Duodenal mucosa (tissue), 2 donors: ENCODE data around the gene YPEL4.
A peak's percentile ranks its signal among the peaks of the same experiment; 100 is the strongest.

Experiments used
- H3K27ac ChIP-seq: one replicate; pipeline ENCODE4 v1.7.0; 2013; ENCODE audit warnings: low read depth, low read length
- H3K27me3 ChIP-seq, 2 donors: one replicate each; pipeline ENCODE4 v1.7.0; 2013; ENCODE audit warnings: low read length in 2 of 2, control low read depth in 1 of 2; ENCODE audit not compliant: insufficient read depth in 2 of 2, control insufficient read depth in 1 of 2
- H3K36me3 ChIP-seq, 2 donors: one replicate each; pipeline ENCODE4 v1.7.0; 2013; ENCODE audit warnings: low read length in 2 of 2, control low read depth in 1 of 2; ENCODE audit not compliant: insufficient read depth in 2 of 2, control insufficient read depth in 1 of 2
- H3K4me1 ChIP-seq, 2 donors: one replicate each; pipeline ENCODE4 v1.7.0; 2013; ENCODE audit warnings: low read length in 2 of 2, control low read depth in 1 of 2; ENCODE audit not compliant: insufficient read depth in 2 of 2, control insufficient read depth in 1 of 2
- H3K4me3 ChIP-seq, 2 donors: one replicate each; pipeline ENCODE4 v1.7.0; 2013; ENCODE audit warnings: low read length in 2 of 2, low read depth in 1 of 2
- H3K9ac ChIP-seq, 2 donors: one replicate each; pipeline ENCODE4 v1.7.0; 2013; ENCODE audit warnings: low read length in 2 of 2, low read depth in 1 of 2
- H3K9me3 ChIP-seq, 2 donors: one replicate each; pipeline ENCODE4 v1.7.0; 2013; ENCODE audit warnings: low read length in 2 of 2, control low read depth in 1 of 2; ENCODE audit not compliant: control insufficient read depth in 1 of 2

The YPEL4 gene

GRCh38 chr11:57667736-57668433 is 18.2 kb upstream of the YPEL4 start, which contains the start of gene ZDHHC5:
ZDHHC5 (plus strand) TSS chr11:57668114; CDS start chr11:57673091, 4,977 bp downstream.
- H3K9me3 ChIP-seq, result no peaks in the 10 kb centered on the region
- H3K4me3 ChIP-seq, result peak within 1 kb of the TSS; percentile 94 to 99
- peak within 1 kb of the TSS; percentile 99 for H3K27ac ChIP-seq
- peaks cover 8 to 11% of the 10 kb centered on the region in 2 donors for H3K36me3 ChIP-seq
- peaks cover 17 to 18% of the 10 kb centered on the region in 2 donors for H3K4me1 ChIP-seq
- H3K27me3 ChIP-seq, result no peaks in the 10 kb centered on the region
- peak within 1 kb of the TSS; percentile 92 to 98 for H3K9ac ChIP-seq

- no peaks in the 10 kb centered on the region for H3K27me3 ChIP-seq
- H3K4me1 ChIP-seq, result peaks cover 17 to 18% of the 10 kb centered on the region in 2 donors
- H3K36me3 ChIP-seq, result peaks cover 1 to 9% of the 10 kb centered on the region in 2 donors
- peak overlapping the region; percentile 99 for H3K27ac ChIP-seq
- H3K9ac ChIP-seq, result peak overlapping the region; percentile 84 to 98
- no peaks in the 10 kb centered on the region for H3K9me3 ChIP-seq
- H3K4me3 ChIP-seq, result peak overlapping the region; percentile 94 to 99
Observed at GRCh38 chr11:57667117-57667735, 17.5 kb upstream of the YPEL4 start.

GRCh38 chr11:57663975-57664374 is 14.3 kb upstream of the YPEL4 start:
- Histone ChIP-seq H3K36me3 (peaks cover 13 to 31% of the 10 kb centered on the region in 2 donors), H3K9ac (no peak overlapping the region), H3K27ac (no peak overlapping the region), H3K4me1 (peaks cover 8 to 10% of the 10 kb centered on the region in 2 donors), H3K4me3 (no peak overlapping the region), H3K27me3 (no peaks in the 10 kb centered on the region), H3K9me3 (no peaks in the 10 kb centered on the region)

- no peak overlapping the region for H3K9ac ChIP-seq
- no peak overlapping the region for H3K27ac ChIP-seq
- peaks cover 13 to 31% of the 10 kb centered on the region in 2 donors for H3K36me3 ChIP-seq
- H3K27me3 ChIP-seq, result no peaks in the 10 kb centered on the region
- peaks cover 9 to 16% of the 10 kb centered on the region in 2 donors for H3K4me1 ChIP-seq
- no peaks in the 10 kb centered on the region for H3K9me3 ChIP-seq
- no peak overlapping the region for H3K4me3 ChIP-seq
Observed at GRCh38 chr11:57662893-57663292, 13.2 kb upstream of the YPEL4 start.

GRCh38 chr11:57659669-57660068 is 10.0 kb upstream of the YPEL4 start:
- H3K4me3 ChIP-seq, result no peak overlapping the region
- no peak overlapping the region for H3K27ac ChIP-seq
- no peaks in the 10 kb centered on the region for H3K9me3 ChIP-seq
- no peak overlapping the region for H3K9ac ChIP-seq
- no peaks in the 10 kb centered on the region for H3K27me3 ChIP-seq
- peaks cover 13 to 31% of the 10 kb centered on the region in 2 donors for H3K36me3 ChIP-seq
- peaks cover 8 to 18% of the 10 kb centered on the region in 2 donors for H3K4me1 ChIP-seq

GRCh38 chr11:57658023-57658361 is 8.3 kb upstream of the YPEL4 start:
- H3K9me3 ChIP-seq, result no peaks in the 10 kb centered on the region
- no peaks in the 10 kb centered on the region for H3K27me3 ChIP-seq
- H3K9ac ChIP-seq, result peak overlapping the region; percentile 60 to 71
- H3K4me1 ChIP-seq, result peaks cover 8 to 18% of the 10 kb centered on the region in 2 donors
- peaks cover 13 to 31% of the 10 kb centered on the region in 2 donors for H3K36me3 ChIP-seq
- H3K4me3 ChIP-seq, result peak overlapping the region; percentile 96
- H3K27ac ChIP-seq, result no peak overlapping the region

- peak within 1 kb of the TSS; percentile 76 to 95 for H3K9ac ChIP-seq
- peaks cover 8 to 18% of the 10 kb centered on the region in 2 donors for H3K4me1 ChIP-seq
- H3K27me3 ChIP-seq, result no peaks in the 10 kb centered on the region
- H3K9me3 ChIP-seq, result no peaks in the 10 kb centered on the region
- peak within 1 kb of the TSS; percentile 96 for H3K4me3 ChIP-seq
- peak within 1 kb of the TSS; percentile 81 for H3K27ac ChIP-seq
- peaks cover 13 to 28% of the 10 kb centered on the region in 2 donors for H3K36me3 ChIP-seq
Observed at GRCh38 chr11:57657194-57658022, 7.7 kb upstream of the YPEL4 start, which contains the start of gene CLP1. CLP1 (plus strand) TSS chr11:57657762; CDS start chr11:57659477, 1,715 bp downstream.

- no peak overlapping the region for H3K27ac ChIP-seq
- H3K36me3 ChIP-seq, result peaks cover 13 to 23% of the 10 kb centered on the region in 2 donors
- no peaks in the 10 kb centered on the region for H3K9me3 ChIP-seq
- H3K27me3 ChIP-seq, result no peaks in the 10 kb centered on the region
- H3K4me1 ChIP-seq, result peaks cover 8 to 18% of the 10 kb centered on the region in 2 donors
- H3K9ac ChIP-seq, result peak overlapping the region; percentile 76 to 95
- H3K4me3 ChIP-seq, result peak overlapping the region; percentile 84 to 96
Observed at GRCh38 chr11:57656885-57657193, 7.1 kb upstream of the YPEL4 start.

GRCh38 chr11:57653163-57653562 is 3.5 kb upstream of the YPEL4 start:
- H3K27me3 ChIP-seq, result peaks cover 19 to 21% of the 10 kb centered on the region in 2 donors
- H3K36me3 ChIP-seq, result no peaks in the 10 kb centered on the region
- H3K4me3 ChIP-seq, result no peak overlapping the region
- no peak overlapping the region for H3K27ac ChIP-seq
- peaks cover 6 to 28% of the 10 kb centered on the region in 2 donors for H3K4me1 ChIP-seq
- no peaks in the 10 kb centered on the region for H3K9me3 ChIP-seq
- no peak overlapping the region for H3K9ac ChIP-seq

- H3K9ac ChIP-seq, result no peak overlapping the region
- peaks cover 24 to 26% of the 10 kb centered on the region in 2 donors for H3K27me3 ChIP-seq
- no peaks in the 10 kb centered on the region for H3K36me3 ChIP-seq
- no peak overlapping the region for H3K27ac ChIP-seq
- no peak overlapping the region for H3K4me3 ChIP-seq
- H3K9me3 ChIP-seq, result no peaks in the 10 kb centered on the region
- peaks cover 4 to 27% of the 10 kb centered on the region in 2 donors for H3K4me1 ChIP-seq
Observed at GRCh38 chr11:57652662-57653061, 3.0 kb upstream of the YPEL4 start.
